ENCODE data around the gene FMNL1. TPM values are rescaled to one million over a fixed set of nuclear protein-coding genes. Genes with fewer than 3 reads are reported as not detected.

FMNL1 gene
- total and polyA plus RNA-seq, 10 of the 15 experiments (the other 5 are each of a cell fraction or from before 2014, with no cell fraction given), result 3.3 to 108 (median 19.5) TPM

- FAIRE-seq (peak; percentile 69), ATAC-seq (peak; percentile 87), DNase-seq (ENCODE audit: low read depth, low spot score) (no peak)
- Histone ChIP-seq H3K79me2 (ENCODE audit: control insufficient read depth, insufficient read depth, low read length) (no peaks in the 10 kb centered on the region), H3K4me2 (ENCODE audit: control insufficient read depth, insufficient read depth) (peak within 1 kb of the TSS; percentile 19), H3K9ac (ENCODE audit: control insufficient read depth, insufficient read depth, low read length) (peak within 1 kb of the TSS; percentile 55; the same call in 1 of the 2 replicates), H3K27me3 (replicated peaks in 1 of 2; ENCODE audit: control insufficient read depth in 2 of 2, insufficient read depth in 2 of 2, low read length in 1 of 2) (no peaks in the 10 kb centered on the region), H3K4me1 (ENCODE audit: control insufficient read depth, insufficient read depth, low read length) (peaks cover 17% of the 10 kb centered on the region), H3K27ac (ENCODE audit: control insufficient read depth, insufficient read depth) (peak within 1 kb of the TSS; percentile 56), H4K20me1 (ENCODE audit: control insufficient read depth, insufficient read depth) (0 out of 2 replicates have a peak, but pooled peaks cover 2% of the 10 kb centered on the region), H3K9me3 (replicated peaks; ENCODE audit: control insufficient read depth, insufficient read depth, low read length) (no peaks in the 10 kb centered on the region), H3K36me3 (ENCODE audit: control insufficient read depth in 2 of 2, insufficient read depth in 2 of 2, low read length in 1 of 2) (peaks cover 13 to 23% of the 10 kb centered on the region in 2 experiments), H3K4me3 (peak within 1 kb of the TSS; percentile 75), H2AFZ (ENCODE audit: control insufficient read depth, low read depth, low read length) (peak within 1 kb of the TSS; percentile 73)
- RAD21 ChIA-PET (ENCODE audit: unreplicated experiment), result interaction anchor here (0.5 kb wide), 1 partner anchor 85 kb away, joined by 3 read pairs; no protein-coding TSS in a partner anchor
- WGBS (ENCODE audit: insufficient coverage, insufficient replicate concordance, low lambda C conversion rate, missing lambda C conversion rate), result 3% methylated on average over 59 of the region's 68 CpGs
- intact Hi-C loops (cut with micrococcal nuclease; ENCODE audit: unreplicated experiment) (no loop called here), in situ Hi-C loops (cut with MboI) (loop anchor here (25.0 kb wide), 1 partner anchor 350 kb away; no protein-coding TSS in a partner anchor)
- CTCF ChIA-PET, result interaction anchor here (1.6 kb wide), 1 partner anchor 10 kb away, joined by 4 read pairs; no protein-coding TSS in a partner anchor
- POLR2A ChIA-PET, result interaction anchor here (0.5 to 0.6 kb wide), 2 partner anchors 111 to 381 kb away, joined by 3 to 5 read pairs; no protein-coding TSS in a partner anchor
- BruUV-seq (replicated peaks), result no TSS peak
- SMC1A ChIA-PET (ENCODE audit: uncharacterized antibody, unreplicated experiment), result interaction anchor here (1.4 kb wide), 1 partner anchor 43 kb away, joined by 3 read pairs; no protein-coding TSS in a partner anchor
- TF ChIP-seq BHLHE40 (IDR thresholded peaks at IDR 0.05; ENCODE audit: borderline replicate concordance in 1 of 2, low read depth in 2 of 2, low read length in 1 of 2), result 0 out of 4 replicates have a peak, but pooled peaks of 1 of the 2 experiments have one; percentile 14
- peak; percentile 66; the same call in 1 of the 2 replicates for TF ChIP-seq HDGF (IDR thresholded peaks at IDR 0.05)
- 0 out of 2 replicates have a peak, but pooled peaks have one; percentile 17 for TF ChIP-seq NBN (IDR thresholded peaks at IDR 0.05)
- no peak for TF ChIP-seq KAT2A (conservative IDR thresholded peaks at IDR 0.05; ENCODE audit: control insufficient read depth, low read depth, low read length)
- peak in 1 of 2 experiments; percentile 48; a peak in 1 of 3 replicates for TF ChIP-seq EGR1 (IDR thresholded peaks at IDR 0.05; ENCODE audit: borderline replicate concordance in 1 of 2, low read depth in 2 of 2, low read length in 2 of 2)
- TF ChIP-seq IKZF1 (conservative IDR thresholded peaks at IDR 0.05), result peak; percentile 32; the same call in 1 of the 2 replicates
- TF ChIP-seq POLR2AphosphoS5 (IDR thresholded peaks at IDR 0.05; ENCODE audit: low read length), result 0 out of 2 replicates have a peak, but pooled peaks have one; percentile 45
- peak; percentile 85 for TF ChIP-seq CREB1 (IDR thresholded peaks at IDR 0.05; ENCODE audit: low read depth)
- peak; percentile 44; the same call in 1 of the 2 replicates for TF ChIP-seq ZBED1 (IDR thresholded peaks at IDR 0.05; ENCODE audit: borderline replicate concordance)
- peak; percentile 73 for TF ChIP-seq POLR2A (IDR thresholded peaks at IDR 0.05; ENCODE audit: low read depth, low read length)
- TF ChIP-seq, protein P1, sequence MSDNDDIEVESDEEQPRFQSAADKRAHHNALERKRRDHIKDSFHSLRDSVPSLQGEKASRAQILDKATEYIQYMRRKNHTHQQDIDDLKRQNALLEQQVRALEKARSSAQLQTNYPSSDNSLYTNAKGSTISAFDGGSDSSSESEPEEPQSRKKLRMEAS (IDR thresholded peaks at IDR 0.05; ENCODE audit: low read depth, low read length), result no peak
- no peak for TF ChIP-seq ZSCAN29 (IDR thresholded peaks at IDR 0.05)
- peak; percentile 56 for TF ChIP-seq POLR2AphosphoS2 (IDR thresholded peaks at IDR 0.05; ENCODE audit: low read depth, low read length)
- no peak for TF ChIP-seq SMC3 (IDR thresholded peaks at IDR 0.05; ENCODE audit: borderline replicate concordance, low read length)
- TF ChIP-seq CHD2 (IDR thresholded peaks at IDR 0.05; ENCODE audit: borderline replicate concordance, low read depth, low read length), result no peak
- TF ChIP-seq TARDBP (IDR thresholded peaks at IDR 0.05; ENCODE audit: borderline replicate concordance), result 0 out of 2 replicates have a peak, but pooled peaks have one; percentile 50
- TF ChIP-seq SPI1 (IDR thresholded peaks at IDR 0.05; ENCODE audit: borderline replicate concordance, insufficient read depth, low read depth, low read length), result peak; percentile 26; the same call in 1 of the 2 replicates
- no peak for TF ChIP-seq KLF5 (IDR thresholded peaks at IDR 0.05; ENCODE audit: partially characterized antibody)
- TF ChIP-seq MTA3 (IDR thresholded peaks at IDR 0.05; ENCODE audit: borderline replicate concordance, low read length), result peak; percentile 70; the same call in 1 of the 2 replicates
- peak; percentile 6 for TF ChIP-seq RELA (IDR thresholded peaks at IDR 0.05; ENCODE audit: borderline replicate concordance, partially characterized antibody)
- TF ChIP-seq, protein P2, sequence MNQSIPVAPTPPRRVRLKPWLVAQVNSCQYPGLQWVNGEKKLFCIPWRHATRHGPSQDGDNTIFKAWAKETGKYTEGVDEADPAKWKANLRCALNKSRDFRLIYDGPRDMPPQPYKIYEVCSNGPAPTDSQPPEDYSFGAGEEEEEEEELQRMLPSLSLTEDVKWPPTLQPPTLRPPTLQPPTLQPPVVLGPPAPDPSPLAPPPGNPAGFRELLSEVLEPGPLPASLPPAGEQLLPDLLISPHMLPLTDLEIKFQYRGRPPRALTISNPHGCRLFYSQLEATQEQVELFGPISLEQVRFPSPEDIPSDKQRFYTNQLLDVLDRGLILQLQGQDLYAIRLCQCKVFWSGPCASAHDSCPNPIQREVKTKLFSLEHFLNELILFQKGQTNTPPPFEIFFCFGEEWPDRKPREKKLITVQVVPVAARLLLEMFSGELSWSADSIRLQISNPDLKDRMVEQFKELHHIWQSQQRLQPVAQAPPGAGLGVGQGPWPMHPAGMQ (IDR thresholded peaks at IDR 0.05; ENCODE audit: borderline replicate concordance), result no peak
Measured at GRCh38 chr17:45261577-45262515, 40.2 kb downstream of the FMNL1 start, which contains the start of gene SPATA32. Gene SPATA32 (minus strand): TSS chr17:45262094. CDS start chr17:45262016, 78 bp downstream.
